OCI-LY1 (cell line): ENCODE measurements around the gene TRABD2A.

Experiments
- H2AFZ ChIP-seq: fragments of 200-600 bp; sonication (generic), shearing (Covaris generic); 2 replicates; pipeline ENCODE4 v1.6.0; 2014; ENCODE audit warnings: antibody characterized with exemption, mild to moderate bottlenecking, low read length
- H3F3A ChIP-seq: fragments of 200-600 bp; sonication (generic), shearing (Covaris generic); 2 replicates; pipeline ENCODE4 v1.6.0; 2014; ENCODE audit warnings: mild to moderate bottlenecking, antibody characterized with exemption, low read length, moderate library complexity; ENCODE audit not compliant: insufficient read depth
- H3K27ac ChIP-seq: fragments of 200-600 bp; sonication (generic); 2 replicates; pipeline ENCODE4 v1.5.1; 2014; ENCODE audit warnings: low read length, mixed run types, mild to moderate bottlenecking, low read depth; ENCODE audit not compliant: poor library complexity, severe bottlenecking
- H3K27me3 ChIP-seq: fragments of 200-600 bp; sonication (generic); 2 replicates; pipeline ENCODE4 v1.6.0; 2014; ENCODE audit warnings: antibody characterized with exemption, mild to moderate bottlenecking, low read length, moderate library complexity; ENCODE audit not compliant: insufficient read depth
- H3K36me3 ChIP-seq: fragments of 200-600 bp; sonication (generic); 2 replicates; pipeline ENCODE4 v1.6.1; 2014; ENCODE audit warnings: mild to moderate bottlenecking, antibody characterized with exemption, low read length, moderate library complexity, mixed read lengths; ENCODE audit not compliant: insufficient read depth
- H3K4me1 ChIP-seq: fragments of 200-600 bp; sonication (generic); 2 replicates; pipeline ENCODE4 v1.5.1; 2014; ENCODE audit warnings: mild to moderate bottlenecking, low read length, moderate library complexity; ENCODE audit not compliant: insufficient read depth, severe bottlenecking
- H3K4me2 ChIP-seq: fragments of 200-600 bp; sonication (generic), shearing (Covaris generic); 2 replicates; pipeline ENCODE4 v1.6.1; 2014; ENCODE audit warnings: low read length
- H3K4me3 ChIP-seq: fragments of 200-600 bp; sonication (generic); 2 replicates; pipeline ENCODE4 v1.5.1; 2014; ENCODE audit warnings: low read length, low read depth, mild to moderate bottlenecking, mixed read lengths; ENCODE audit not compliant: poor library complexity, severe bottlenecking
- H3K79me2 ChIP-seq: fragments of 200-600 bp; shearing (Covaris generic); 2 replicates; pipeline ENCODE4 v1.6.1; 2016; ENCODE audit warnings: mixed run types, low read length, mixed read lengths; ENCODE audit not compliant: insufficient read depth
- H3K9ac ChIP-seq: fragments of 200-600 bp; sonication (generic), shearing (Covaris generic); 2 replicates; pipeline ENCODE4 v1.6.1; 2014; ENCODE audit warnings: mild to moderate bottlenecking, low read length, mixed read lengths
- H3K9me2 ChIP-seq: fragments of 200-600 bp; sonication (generic), shearing (Covaris generic); 2 replicates; pipeline ENCODE4 v1.6.1; 2014; ENCODE audit warnings: low read depth, mild to moderate bottlenecking, low read length, mixed read lengths
- H3K9me3 ChIP-seq: fragments of 200-600 bp; shearing (Covaris generic); 2 replicates; pipeline ENCODE4 v1.6.1; 2014; ENCODE audit warnings: low read length, mixed read lengths
- H4K20me1 ChIP-seq: fragments of 200-600 bp; sonication (generic), shearing (Covaris generic); 2 replicates; pipeline ENCODE4 v1.6.0; 2016; ENCODE audit warnings: mild to moderate bottlenecking, low read length; ENCODE audit not compliant: insufficient read depth
- EZH2 ChIP-seq: fragments of 200-600 bp; sonication (generic), shearing (Covaris generic); IDR thresholded peaks from 2 replicates; pipeline ENCODE4 v1.8.0; 2017; ENCODE audit warnings: borderline replicate concordance, mixed run types, mild to moderate bottlenecking, antibody characterized with exemption, low read length, moderate library complexity, mixed read lengths
- TF ChIP-seq, protein P1 (sequence below): fragments of 200-600 bp; sonication (generic), shearing (Covaris generic); IDR thresholded peaks from 2 replicates; pipeline ENCODE4 v1.5.1; 2017; ENCODE audit warnings: mild to moderate bottlenecking, antibody characterized with exemption, low read length, moderate library complexity, mixed read lengths

Gene TRABD2A

DNA sequence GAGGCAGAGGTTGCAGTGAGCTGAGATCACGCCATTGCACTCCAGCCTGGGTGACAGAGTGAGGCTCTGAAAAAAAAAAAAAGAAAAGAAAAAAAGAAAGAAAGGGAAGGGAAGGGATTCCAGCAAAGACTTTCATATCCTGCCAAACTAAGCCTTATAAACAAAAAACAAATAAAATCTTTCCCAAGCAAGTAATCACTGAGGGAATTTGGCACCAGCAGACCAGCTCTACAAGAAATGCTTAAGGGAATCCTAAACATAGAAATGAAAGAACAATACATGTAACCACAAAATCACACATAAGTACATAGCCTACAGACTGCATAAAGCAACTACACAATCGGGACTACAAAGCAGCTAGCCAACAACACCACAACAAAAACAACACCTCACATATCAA, 79.1 kb downstream of the TRABD2A start:
- H3K27ac ChIP-seq = no peak overlapping the region
- H4K20me1 ChIP-seq = no peaks in the 10 kb centered on the region
- H3K9me3 ChIP-seq = no peaks in the 10 kb centered on the region
- no peaks in the 10 kb centered on the region for H3K79me2 ChIP-seq
- H3K36me3 ChIP-seq = no peaks in the 10 kb centered on the region
- no peak overlapping the region for H3K9ac ChIP-seq
- no peak overlapping the region for H2AFZ ChIP-seq
- H3K4me3 ChIP-seq = no peak overlapping the region
- H3K4me2 ChIP-seq = no peak overlapping the region
- H3K27me3 ChIP-seq = no peaks in the 10 kb centered on the region
- no peaks in the 10 kb centered on the region for H3F3A ChIP-seq
- TF ChIP-seq EZH2 = no peak
- TF ChIP-seq, protein P1, sequence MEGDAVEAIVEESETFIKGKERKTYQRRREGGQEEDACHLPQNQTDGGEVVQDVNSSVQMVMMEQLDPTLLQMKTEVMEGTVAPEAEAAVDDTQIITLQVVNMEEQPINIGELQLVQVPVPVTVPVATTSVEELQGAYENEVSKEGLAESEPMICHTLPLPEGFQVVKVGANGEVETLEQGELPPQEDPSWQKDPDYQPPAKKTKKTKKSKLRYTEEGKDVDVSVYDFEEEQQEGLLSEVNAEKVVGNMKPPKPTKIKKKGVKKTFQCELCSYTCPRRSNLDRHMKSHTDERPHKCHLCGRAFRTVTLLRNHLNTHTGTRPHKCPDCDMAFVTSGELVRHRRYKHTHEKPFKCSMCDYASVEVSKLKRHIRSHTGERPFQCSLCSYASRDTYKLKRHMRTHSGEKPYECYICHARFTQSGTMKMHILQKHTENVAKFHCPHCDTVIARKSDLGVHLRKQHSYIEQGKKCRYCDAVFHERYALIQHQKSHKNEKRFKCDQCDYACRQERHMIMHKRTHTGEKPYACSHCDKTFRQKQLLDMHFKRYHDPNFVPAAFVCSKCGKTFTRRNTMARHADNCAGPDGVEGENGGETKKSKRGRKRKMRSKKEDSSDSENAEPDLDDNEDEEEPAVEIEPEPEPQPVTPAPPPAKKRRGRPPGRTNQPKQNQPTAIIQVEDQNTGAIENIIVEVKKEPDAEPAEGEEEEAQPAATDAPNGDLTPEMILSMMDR = no peak
- no peaks in the 10 kb centered on the region for H3K9me2 ChIP-seq
- H3K4me1 ChIP-seq = no peaks in the 10 kb centered on the region

DNA sequence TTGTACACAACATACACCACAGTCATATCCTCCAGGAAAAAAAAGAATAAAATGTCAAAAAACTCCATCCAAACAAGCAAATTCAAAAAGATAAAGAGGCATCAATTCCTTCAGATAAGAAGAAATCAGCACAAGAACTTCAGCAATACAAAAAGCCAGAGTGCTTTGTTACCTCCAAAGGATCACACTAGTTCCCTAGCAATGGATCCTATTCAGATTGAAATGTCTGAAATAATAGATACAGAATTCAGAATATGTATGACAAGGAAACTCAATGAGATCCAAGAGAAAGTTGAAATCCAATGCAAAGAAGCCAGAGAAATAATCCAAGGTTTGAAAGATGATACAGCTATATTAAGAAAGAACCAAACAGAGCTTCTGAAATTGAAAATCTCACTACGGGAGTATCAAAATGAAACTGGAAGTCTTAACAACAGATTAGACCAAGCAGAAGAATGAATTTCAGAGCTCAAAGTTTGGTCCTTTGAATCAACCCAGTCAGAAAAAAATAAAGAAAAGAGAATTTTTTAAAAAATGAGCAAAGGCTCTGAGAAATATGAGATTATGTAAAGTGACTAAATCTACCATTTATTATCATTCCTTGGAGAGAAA, 80.6 kb downstream of the TRABD2A start:
- H3K4me3 ChIP-seq = no peak overlapping the region
- no peak overlapping the region for H3K9ac ChIP-seq
- no peaks in the 10 kb centered on the region for H3K9me3 ChIP-seq
- no peaks in the 10 kb centered on the region for H3K27me3 ChIP-seq
- no peak overlapping the region for H2AFZ ChIP-seq
- no peaks in the 10 kb centered on the region for H3K36me3 ChIP-seq
- H4K20me1 ChIP-seq = no peaks in the 10 kb centered on the region
- no peak overlapping the region for H3K4me2 ChIP-seq
- H3K4me1 ChIP-seq = no peaks in the 10 kb centered on the region
- no peaks in the 10 kb centered on the region for H3K9me2 ChIP-seq
- H3K27ac ChIP-seq = no peak overlapping the region
- TF ChIP-seq EZH2 = no peak
- TF ChIP-seq, protein P1 = no peak
- H3F3A ChIP-seq = no peaks in the 10 kb centered on the region
- no peaks in the 10 kb centered on the region for H3K79me2 ChIP-seq

DNA sequence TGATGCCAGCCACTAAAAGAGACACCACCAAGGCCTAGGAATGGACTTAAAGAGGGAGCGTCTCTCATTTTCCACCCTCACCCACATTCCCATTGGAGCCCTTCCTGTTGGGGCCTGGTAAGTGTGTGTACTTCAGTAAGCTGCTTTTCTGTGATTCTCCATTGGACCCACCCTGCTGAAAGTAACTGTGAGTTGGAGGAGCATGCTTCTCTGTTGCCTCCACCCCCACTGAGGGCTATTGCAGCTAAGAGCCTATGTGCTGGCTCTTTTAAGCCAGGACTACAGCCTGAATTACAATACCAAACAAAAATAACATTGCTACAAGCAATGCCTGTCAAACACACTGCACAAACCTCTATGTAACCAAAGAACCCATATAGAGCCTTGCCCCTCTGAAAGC, 81.1 kb downstream of the TRABD2A start:
- H3K27ac ChIP-seq = no peak overlapping the region
- no peaks in the 10 kb centered on the region for H3F3A ChIP-seq
- H3K4me1 ChIP-seq = no peaks in the 10 kb centered on the region
- H3K36me3 ChIP-seq = no peaks in the 10 kb centered on the region
- no peak overlapping the region for H3K9ac ChIP-seq
- no peaks in the 10 kb centered on the region for H3K9me3 ChIP-seq
- H3K27me3 ChIP-seq = no peaks in the 10 kb centered on the region
- no peaks in the 10 kb centered on the region for H4K20me1 ChIP-seq
- TF ChIP-seq EZH2 = no peak
- TF ChIP-seq, protein P1 = no peak
- H3K4me2 ChIP-seq = no peak overlapping the region
- no peaks in the 10 kb centered on the region for H3K9me2 ChIP-seq
- H2AFZ ChIP-seq = no peak overlapping the region
- H3K79me2 ChIP-seq = no peaks in the 10 kb centered on the region
- no peak overlapping the region for H3K4me3 ChIP-seq
